ENCODE results near the gene CALB2.

Gene CALB2

GRCh38 chr16:71337631-71338030, 20.9 kb upstream of the CALB2 start:
- no peak for TF ChIP-seq CTCF (IDR thresholded peaks at IDR 0.05; ENCODE audit: control insufficient read depth, extremely low read depth, insufficient read depth)
- no peak overlapping the region for H3K4me3 ChIP-seq (ENCODE audit: low read depth, low read length)
- no peak for DNase-seq (ENCODE audit: low read depth)

GRCh38 chr16:71338193-71338592, 20.3 kb upstream of the CALB2 start:
- no peak for TF ChIP-seq CTCF (IDR thresholded peaks at IDR 0.05; ENCODE audit: control insufficient read depth, extremely low read depth, insufficient read depth)
- no peak for DNase-seq (ENCODE audit: low read depth)
- no peak overlapping the region for H3K4me3 ChIP-seq (ENCODE audit: low read depth, low read length)

GRCh38 chr16:71338632-71339031, 19.9 kb upstream of the CALB2 start:
- no peak overlapping the region for H3K4me3 ChIP-seq (ENCODE audit: low read depth, low read length)
- no peak for DNase-seq (ENCODE audit: low read depth)
- TF ChIP-seq CTCF (IDR thresholded peaks at IDR 0.05; ENCODE audit: control insufficient read depth, extremely low read depth, insufficient read depth): no peak

GRCh38 chr16:71339236-71340171, 19.0 kb upstream of the CALB2 start:
- no peak for DNase-seq (ENCODE audit: low read depth)
- TF ChIP-seq CTCF (IDR thresholded peaks at IDR 0.05; ENCODE audit: control insufficient read depth, extremely low read depth, insufficient read depth): no peak
- no peak overlapping the region for H3K4me3 ChIP-seq (ENCODE audit: low read depth, low read length)

- no peak for TF ChIP-seq CTCF (IDR thresholded peaks at IDR 0.05; ENCODE audit: control insufficient read depth, extremely low read depth, insufficient read depth)
- DNase-seq (ENCODE audit: low read depth): no peak
- no peak overlapping the region for H3K4me3 ChIP-seq (ENCODE audit: low read depth, low read length)
Observed at GRCh38 chr16:71340406-71340805, 18.1 kb upstream of the CALB2 start.

- H3K4me3 ChIP-seq (ENCODE audit: low read depth, low read length): no peak overlapping the region
- no peak for DNase-seq (ENCODE audit: low read depth)
- TF ChIP-seq CTCF (IDR thresholded peaks at IDR 0.05; ENCODE audit: control insufficient read depth, extremely low read depth, insufficient read depth): no peak
Observed at GRCh38 chr16:71341881-71342280, 16.6 kb upstream of the CALB2 start.

GRCh38 chr16:71343078-71343477, 15.4 kb upstream of the CALB2 start:
- TF ChIP-seq CTCF (IDR thresholded peaks at IDR 0.05; ENCODE audit: control insufficient read depth, extremely low read depth, insufficient read depth): no peak

More at GRCh38 chr16:71343078-71343477, 15.4 kb upstream of the CALB2 start:
- DNase-seq (ENCODE audit: low read depth): no peak
- H3K4me3 ChIP-seq (ENCODE audit: low read depth, low read length): no peak overlapping the region
